Mononuclear cell (primary cell): ENCODE measurements around the gene DENND2A. TPM values are rescaled to one million over a fixed set of nuclear protein-coding genes. Genes with fewer than 3 reads are reported as not detected.
"Not testable (repeated sequence)": the region's sequence is repeated elsewhere in the genome, so short reads cannot be mapped to it uniquely, and the experiment has no call there.

Source experiments
- H3K27me3 ChIP-seq: 2 replicates; pipeline ENCODE4 v1.6.0; 2011; ENCODE audit warnings: low read length, control low read depth; ENCODE audit not compliant: insufficient read depth
- H3K4me1 ChIP-seq: 2 replicates; pipeline ENCODE4 v1.5.1; 2011; ENCODE audit warnings: mild to moderate bottlenecking, low read length, control low read depth; ENCODE audit not compliant: insufficient read depth
- H3K4me3 ChIP-seq: 2 replicates; pipeline ENCODE4 v1.5.1; 2011; ENCODE audit warnings: mild to moderate bottlenecking, low read length, moderate library complexity
- H3K9me3 ChIP-seq: 2 replicates; pipeline ENCODE4 v1.5.1; 2011; ENCODE audit warnings: low read depth, mild to moderate bottlenecking, control low read depth, low read length
- total RNA-seq: library from RNA; depleted of rRNA; stranded (reverse); fragments of >200 nt; gene quantifications from one replicate; pipeline ENCODE4 v1.2.3, GENCODE V29; 2012

The DENND2A gene
- total RNA-seq, 1 donor: not detected

GRCh38 chr7:140662938-140663337 is 22.3 kb upstream of the DENND2A start:
- not testable (repeated sequence) for H3K9me3 ChIP-seq, H3K4me1 ChIP-seq, H3K27me3 ChIP-seq, H3K4me3 ChIP-seq

DNA sequence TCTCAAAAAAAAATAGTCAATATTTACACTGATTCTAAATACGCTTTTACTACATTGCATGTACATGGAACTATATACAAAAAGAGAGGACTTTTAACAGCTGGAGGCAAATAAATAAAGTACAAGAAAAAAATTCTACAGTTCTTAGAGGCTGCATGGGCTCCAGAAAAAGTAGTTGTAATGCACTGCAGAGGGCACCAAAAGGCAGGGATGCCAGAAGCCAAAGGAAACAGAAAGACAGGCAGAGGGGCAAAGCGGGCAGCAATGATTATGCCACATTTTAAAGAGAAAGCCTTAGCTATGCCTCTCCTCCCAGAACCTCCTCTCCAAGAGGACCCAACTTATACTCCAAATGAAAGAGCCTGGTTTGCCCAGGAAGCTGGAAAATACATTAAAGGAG is 20.5 kb upstream of the DENND2A start:
- peaks cover 2% of the 10 kb centered on the region for H3K27me3 ChIP-seq
- H3K9me3 ChIP-seq: no peaks in the 10 kb centered on the region
- H3K4me1 ChIP-seq: peaks cover 11% of the 10 kb centered on the region
- no peak overlapping the region for H3K4me3 ChIP-seq

DNA sequence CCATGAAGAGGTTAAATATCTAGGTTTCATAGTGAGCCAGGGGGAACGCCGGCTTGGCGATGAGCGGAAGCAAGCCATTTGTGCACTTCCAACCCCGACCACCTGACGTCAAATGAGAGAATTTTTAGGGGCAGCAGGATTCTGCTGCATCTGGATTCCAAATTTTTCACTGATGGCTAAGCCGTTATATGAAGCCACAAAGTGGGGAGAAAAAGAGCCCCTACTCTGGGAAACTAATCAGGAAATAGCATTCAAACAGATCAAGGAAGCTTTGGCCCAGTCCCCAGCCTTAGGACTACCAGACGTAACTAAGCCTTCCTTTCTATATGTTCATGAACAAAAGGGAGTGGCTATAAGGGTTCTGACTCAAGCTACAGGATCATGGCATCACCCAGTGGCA is 19.2 kb upstream of the DENND2A start:
- Histone ChIP-seq H3K27me3 (peaks cover 2% of the 10 kb centered on the region), H3K9me3 (no peaks in the 10 kb centered on the region), H3K4me1 (peaks cover 15% of the 10 kb centered on the region), H3K4me3 (no peak overlapping the region)

- Histone ChIP-seq H3K4me3 (no peak overlapping the region), H3K27me3 (peaks cover 2% of the 10 kb centered on the region), H3K9me3 (no peaks in the 10 kb centered on the region), H3K4me1 (peaks cover 18% of the 10 kb centered on the region)
Observed at GRCh38 chr7:140657891-140658290, 17.3 kb upstream of the DENND2A start.

DNA sequence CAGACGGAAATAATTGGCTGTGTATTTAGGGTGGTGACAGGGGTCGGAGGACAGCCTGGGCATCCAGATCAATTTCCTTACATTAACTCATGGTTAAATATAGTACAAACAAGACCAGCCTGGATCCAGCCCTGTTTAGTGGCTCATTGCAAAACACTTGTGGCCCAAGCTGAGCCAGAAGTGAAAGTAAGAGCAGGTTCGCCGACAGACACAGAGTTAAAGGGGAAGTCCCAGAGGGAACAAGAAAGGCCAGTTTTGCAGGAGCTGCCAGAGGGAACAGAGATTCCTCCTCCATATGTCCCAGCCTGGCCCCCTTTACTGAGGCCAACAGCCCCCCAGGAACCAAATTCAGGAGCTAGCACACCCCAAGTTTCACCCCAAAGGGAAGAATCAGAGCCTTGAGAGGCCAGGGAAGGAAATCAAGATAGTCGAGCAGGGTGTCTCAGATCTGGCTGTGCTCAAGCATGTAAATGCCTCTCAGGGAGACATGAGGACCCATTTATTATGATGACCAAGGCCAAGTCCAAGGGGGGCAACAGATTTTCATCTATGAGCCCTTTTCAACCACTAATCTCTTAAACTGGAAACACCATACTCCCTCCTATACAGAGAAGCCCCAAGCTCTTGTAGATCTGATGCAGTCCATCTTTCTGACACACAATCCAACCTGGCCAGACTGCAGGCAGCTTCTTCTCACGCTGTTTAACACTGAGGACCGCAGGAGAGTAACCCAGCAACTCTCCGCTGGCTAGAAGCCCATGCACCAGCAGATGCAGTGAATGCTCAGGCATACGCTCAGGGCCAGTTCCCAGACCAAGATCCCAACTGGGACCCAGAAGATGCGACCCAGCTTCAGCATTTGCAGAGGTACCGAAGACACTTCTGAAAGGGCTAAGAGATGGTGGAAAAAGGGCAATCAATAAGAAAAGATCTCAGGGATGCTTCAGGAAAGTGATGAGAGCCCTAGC is 16.2 kb upstream of the DENND2A start:
- no peaks in the 10 kb centered on the region for H3K9me3 ChIP-seq
- peaks cover 2% of the 10 kb centered on the region for H3K27me3 ChIP-seq

DNA sequence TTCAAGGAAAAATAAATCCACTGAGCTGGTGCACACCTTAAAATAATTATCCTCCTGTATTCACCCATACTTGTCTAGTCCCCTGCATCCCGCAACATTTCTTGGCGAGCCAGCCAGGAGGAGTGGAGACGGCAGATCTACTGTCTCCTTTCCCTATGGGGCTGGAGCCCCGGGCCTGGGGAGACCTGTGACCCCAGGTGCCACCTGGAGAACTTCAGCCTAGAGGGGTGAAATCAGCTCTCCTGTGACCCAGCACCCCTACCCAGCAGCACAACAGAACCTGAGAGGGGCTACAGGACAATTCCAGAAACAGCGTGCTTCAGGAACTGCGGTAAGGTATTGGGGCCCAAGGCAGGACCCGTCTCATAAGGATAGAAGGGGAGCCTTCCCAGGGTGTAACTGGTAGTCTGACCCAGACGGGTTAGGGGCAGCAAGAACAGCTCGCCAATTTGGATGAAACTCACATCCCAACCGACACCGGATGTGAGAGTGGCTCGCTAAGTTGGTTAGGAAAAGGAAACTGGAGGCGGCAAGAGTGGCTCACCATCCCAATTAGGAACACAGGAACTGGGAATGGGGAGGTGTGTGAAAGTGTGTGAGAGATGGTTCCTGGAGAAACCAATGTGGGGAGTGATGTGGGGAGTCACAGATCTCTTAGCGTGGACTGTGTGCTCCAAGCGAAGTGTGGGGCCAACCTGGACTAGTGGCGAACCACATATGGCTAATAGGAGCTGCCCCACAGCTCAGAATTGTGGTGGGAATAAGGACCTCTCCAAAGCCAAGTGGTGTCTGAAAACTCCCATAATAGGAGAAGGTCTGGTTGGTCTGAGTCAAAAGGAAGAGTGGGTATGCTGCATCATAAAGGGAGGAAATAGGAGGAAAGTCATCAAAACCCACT is 15.1 kb upstream of the DENND2A start:
- no peaks in the 10 kb centered on the region for H3K9me3 ChIP-seq
- H3K27me3 ChIP-seq: peaks cover 2% of the 10 kb centered on the region
- peaks cover 18% of the 10 kb centered on the region for H3K4me1 ChIP-seq
- no peak overlapping the region for H3K4me3 ChIP-seq

More for the DNA sequence above, 16.2 kb upstream of the DENND2A start:
- Histone ChIP-seq H3K4me3 (no peak overlapping the region), H3K4me1 (peaks cover 18% of the 10 kb centered on the region)

DNA sequence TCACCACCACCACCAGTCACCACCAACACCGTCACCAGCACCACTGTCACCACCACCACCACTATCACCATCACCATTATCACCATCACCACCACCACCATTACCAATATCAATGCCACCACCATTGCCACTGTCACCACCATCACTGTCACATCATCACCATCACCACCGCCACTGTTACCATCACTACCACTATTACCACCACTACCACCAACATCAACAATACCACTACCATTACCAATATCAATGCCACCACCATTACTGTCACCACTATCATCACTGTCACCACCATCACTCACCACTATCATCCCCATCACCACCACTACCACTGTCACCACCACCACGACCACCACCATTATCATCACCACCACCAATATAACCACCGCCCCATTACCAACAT is 14.0 kb upstream of the DENND2A start:
- Histone ChIP-seq H3K4me1 (peaks cover 18% of the 10 kb centered on the region), H3K27me3 (no peaks in the 10 kb centered on the region), H3K9me3 (no peaks in the 10 kb centered on the region), H3K4me3 (no peak overlapping the region)

- Histone ChIP-seq H3K9me3 (no peaks in the 10 kb centered on the region), H3K4me1 (peaks cover 18% of the 10 kb centered on the region), H3K27me3 (no peaks in the 10 kb centered on the region), H3K4me3 (no peak overlapping the region)
Observed at GRCh38 chr7:140654109-140654387, 13.4 kb upstream of the DENND2A start.

DNA sequence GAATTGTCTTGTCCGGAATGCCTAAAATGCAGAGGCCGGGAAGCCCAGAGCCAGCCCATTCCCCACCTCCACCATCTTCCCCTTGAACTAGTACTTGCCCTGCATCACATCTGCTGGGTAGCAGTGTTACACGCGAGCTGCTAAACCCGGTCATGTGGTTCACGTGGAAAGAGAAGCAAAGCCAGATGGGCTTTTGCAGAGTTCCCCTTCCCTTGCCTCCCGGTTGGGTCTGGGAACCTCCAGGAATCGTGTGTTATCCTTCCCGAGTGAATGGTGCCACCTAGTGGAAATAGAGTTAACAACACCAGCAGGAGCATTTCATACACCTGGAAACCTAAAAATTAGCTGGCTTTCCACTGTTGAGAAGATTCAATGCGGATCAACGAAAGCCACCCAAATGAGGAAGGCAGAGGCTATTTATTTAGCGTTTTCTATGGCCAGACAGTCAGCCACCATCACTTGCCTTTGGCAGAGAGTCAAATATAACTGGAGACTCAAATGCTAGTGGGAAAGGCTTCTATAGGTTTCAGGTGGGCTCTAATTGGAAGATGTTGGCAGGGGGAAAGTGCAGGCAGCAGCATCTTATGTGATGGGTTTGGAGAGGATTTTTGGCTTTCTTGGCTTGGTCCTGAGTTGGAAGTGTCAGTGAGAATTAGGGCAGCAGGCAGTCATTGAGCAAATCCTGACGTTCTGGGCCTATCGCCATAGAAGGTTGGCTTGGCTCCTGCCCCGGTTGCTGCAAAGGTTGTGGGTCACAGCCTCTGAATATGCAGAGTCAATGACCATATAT is 12.9 kb upstream of the DENND2A start:
- Histone ChIP-seq H3K9me3 (no peaks in the 10 kb centered on the region), H3K27me3 (no peaks in the 10 kb centered on the region), H3K4me3 (no peak overlapping the region)

DNA sequence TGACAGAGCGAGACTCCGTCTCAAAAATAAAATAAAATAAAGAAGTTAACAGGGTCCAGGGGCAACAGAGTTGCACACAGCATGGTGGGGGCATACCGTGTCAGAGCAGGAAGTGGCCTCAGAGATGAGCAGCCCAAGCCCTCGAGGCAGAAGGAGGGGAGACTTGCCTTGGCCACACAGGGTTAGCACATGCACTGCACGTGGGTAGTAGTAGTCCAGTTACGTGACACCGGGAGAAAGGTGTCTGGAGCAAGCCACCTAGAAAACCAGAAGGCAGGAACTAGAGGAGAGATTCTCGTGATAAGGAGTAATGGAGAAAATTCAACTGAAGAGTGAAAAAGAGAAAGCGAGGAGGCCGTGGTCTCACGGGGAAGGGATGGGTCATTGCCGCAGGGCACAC is 9.8 kb upstream of the DENND2A start:
- Histone ChIP-seq H3K4me1 (peaks cover 3% of the 10 kb centered on the region), H3K4me3 (no peak overlapping the region), H3K9me3 (no peaks in the 10 kb centered on the region), H3K27me3 (no peaks in the 10 kb centered on the region)

More for the DNA sequence above, 12.9 kb upstream of the DENND2A start:
- H3K4me1 ChIP-seq: peaks cover 18% of the 10 kb centered on the region

DNA sequence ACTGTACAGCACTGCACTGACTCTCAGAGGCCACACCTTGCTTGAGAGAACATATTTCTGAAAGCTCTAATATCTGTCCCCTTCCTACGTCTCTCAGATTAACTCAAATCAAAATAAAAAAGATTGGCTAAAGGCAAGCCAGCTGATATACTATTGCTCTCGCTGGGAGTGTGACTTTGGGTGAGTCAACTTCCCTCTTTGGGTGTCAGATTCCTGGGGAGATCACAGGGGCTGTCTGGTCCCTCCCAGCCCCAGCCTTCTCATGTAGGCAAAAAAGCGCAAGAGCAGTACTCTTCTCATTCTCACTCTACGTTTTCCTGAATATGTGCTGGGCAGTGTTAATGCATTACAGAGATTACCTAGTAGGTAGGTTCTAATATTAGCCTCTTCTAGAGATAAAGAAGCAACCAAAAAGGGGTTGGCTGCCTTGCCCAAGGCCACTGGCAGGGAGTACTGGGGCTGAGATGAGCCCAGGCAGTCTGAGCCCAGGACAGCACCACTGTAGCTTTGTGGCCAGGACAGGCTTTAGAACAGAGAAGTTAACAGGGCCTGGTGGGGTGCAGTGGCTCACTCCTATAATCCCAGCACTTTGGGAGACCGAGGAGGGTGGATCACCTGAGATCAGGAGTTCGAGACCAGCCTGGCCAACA is 9.1 kb upstream of the DENND2A start:
- Histone ChIP-seq H3K4me3 (no peak overlapping the region), H3K9me3 (no peaks in the 10 kb centered on the region), H3K4me1 (peaks cover 3% of the 10 kb centered on the region), H3K27me3 (no peaks in the 10 kb centered on the region)

DNA sequence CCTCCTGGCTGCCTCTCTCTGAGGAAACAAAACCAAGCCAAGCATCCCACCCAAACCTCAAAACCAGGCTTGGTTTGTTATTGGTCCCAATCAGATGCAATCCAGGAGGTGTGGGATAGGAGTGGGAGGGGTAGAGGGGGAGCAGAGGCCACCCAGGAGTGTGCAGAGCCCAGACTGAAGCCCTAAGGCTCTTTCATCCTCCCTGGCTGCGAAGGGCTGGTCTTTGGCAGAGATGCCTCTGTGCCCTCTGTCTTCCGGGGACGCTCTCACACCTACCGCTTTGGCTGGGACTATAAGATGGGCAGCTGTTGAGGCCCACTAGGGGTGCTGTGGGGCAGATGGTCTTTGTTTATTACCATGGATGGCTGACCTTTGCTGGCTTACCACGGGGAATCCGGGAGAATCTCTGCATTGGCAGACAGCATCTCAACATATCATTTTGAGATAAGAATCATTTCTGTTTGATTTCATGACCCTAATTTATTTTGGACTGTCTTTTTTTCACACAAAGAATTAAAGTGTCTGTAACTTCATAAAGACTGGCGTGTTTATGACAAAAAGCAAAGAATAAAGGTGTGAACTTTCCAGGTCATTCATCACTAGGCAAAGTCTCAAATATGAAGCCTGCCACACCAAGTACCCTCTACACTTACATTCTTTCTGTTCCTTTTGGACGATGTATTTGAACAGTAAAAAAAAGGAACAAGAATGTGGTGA is 6.5 kb upstream of the DENND2A start:
- Histone ChIP-seq H3K27me3 (peaks cover 14% of the 10 kb centered on the region), H3K4me3 (no peak overlapping the region), H3K4me1 (no peaks in the 10 kb centered on the region), H3K9me3 (no peaks in the 10 kb centered on the region)

DNA sequence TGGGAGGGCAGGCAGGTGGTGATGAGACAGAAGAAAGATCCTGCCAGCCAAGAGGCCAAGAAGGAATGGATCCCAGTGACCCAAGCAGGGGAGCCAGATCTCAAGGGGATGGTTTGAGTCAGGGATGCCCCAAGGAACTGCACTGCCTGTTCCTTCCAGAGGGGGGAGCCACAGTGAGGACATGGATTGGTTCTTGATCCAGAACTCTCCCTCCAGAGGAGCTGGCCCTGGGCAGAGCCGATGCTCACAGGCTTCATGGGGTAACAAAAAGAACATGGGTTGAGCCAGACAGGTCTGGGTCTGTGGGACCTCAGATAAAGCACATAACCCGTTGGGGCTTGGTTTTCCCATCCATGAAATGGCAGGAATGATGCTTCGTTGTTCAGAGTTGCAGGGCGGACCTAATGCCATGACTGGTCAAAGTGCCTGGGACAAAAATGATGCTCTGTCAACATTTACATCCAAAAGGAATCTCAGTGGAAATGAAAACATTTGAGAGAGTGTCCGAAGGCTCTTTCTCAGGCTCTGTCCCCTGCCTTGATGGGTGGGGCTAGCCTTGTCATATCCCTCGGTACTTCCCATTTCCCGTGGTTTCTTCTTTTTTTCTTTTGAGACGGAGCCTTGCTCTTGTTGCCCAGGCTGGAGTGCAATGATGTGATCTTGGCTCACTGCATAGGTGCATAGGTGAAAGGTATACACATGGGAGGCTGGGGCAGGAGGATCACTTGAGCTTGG is 4.7 kb upstream of the DENND2A start:
- Histone ChIP-seq H3K4me1 (peaks cover 13% of the 10 kb centered on the region), H3K27me3 (peaks cover 28% of the 10 kb centered on the region), H3K4me3 (no peak overlapping the region), H3K9me3 (no peaks in the 10 kb centered on the region)
